HG02840 (cell line): ENCODE measurements around the gene CROCC2.

ENCODE experiments used
- ATAC-seq: cut with Tn5 transposase; IDR thresholded peaks from one replicate; pipeline ENCODE4 v1.9.1; 2021; ENCODE audit warnings: mild to moderate bottlenecking, moderate library complexity, moderate number of reproducible peaks; ENCODE audit not compliant: unreplicated experiment, low FRiP score

Gene CROCC2

DNA sequence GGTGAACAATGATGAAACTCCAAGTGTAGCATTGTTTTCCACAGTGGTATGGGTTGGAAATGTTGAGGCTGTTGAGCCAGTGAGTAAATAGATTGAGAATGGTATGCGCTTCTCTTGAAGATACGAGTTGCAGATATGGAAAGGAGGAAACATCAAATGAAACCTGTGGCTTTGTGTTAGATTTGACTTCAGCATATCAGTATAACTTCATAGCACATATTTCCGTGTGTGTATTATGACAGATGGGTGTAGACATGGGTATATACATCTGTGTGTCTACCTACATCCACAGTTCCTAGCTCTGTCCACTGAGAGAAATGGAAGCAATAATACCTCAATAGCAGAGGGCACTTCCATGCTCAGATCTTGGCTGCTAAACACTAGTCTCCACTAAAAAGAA lies 100.3 kb downstream of the CROCC2 start:
- ATAC-seq, result no peak

DNA sequence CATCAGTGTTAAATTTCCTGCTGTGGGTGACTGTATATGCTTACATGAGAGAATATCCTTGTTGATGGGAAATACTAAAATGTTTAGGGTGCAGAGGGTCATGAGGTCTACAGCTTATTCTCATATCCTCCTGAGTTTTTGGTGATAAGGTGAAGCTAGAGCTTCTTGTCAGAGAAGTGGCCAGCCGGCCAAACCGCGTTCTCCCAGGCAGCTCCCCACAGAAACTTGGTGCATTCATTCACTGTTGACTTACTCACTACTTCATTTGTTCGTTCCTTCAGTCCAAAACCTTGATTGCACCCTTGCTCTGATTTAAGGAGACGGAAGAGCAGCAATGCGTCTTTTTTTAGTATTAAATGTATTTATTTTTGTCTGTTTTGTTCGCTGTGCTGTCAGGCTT lies 101.0 kb downstream of the CROCC2 start:
- ATAC-seq, result no peak

DNA sequence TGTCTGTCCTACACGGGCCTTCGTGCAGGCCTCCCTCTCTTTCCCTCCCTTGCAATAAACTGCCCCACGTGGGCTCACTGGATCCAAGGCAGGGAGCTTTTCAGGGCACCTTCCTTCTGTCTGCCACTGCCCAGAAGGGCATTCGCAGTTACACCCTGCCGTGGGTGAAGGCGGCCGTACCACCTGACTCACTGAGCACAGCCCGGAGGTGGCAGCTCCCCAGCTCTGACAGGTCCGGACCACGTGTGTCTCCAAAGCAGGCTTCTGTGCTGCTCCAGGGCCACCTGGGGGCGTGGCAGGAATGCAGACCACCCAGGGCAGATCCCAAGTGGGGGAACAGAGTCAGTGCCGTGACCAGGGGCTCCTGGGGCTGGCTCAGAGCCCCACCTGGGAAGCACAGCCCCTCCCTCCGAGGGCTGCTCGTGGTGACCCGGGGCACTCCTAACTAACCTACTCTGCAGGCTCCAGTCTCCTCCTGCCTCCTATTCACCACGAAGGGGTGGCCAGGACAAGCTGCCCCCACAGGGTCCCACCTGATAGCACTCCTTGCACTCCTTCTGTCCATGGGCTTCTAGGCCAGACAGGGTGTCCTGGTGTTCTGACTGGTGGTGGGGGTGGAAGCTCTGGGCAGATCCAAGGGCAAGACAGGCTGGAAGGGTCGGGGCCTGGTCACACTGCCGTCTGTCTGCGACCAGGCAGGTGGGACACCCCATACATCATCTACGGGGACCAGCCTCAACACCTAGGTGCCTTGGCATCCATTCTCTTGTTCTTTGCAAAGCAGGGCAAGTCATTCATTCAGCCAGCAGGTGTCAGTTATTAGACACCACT lies 102.0 kb downstream of the CROCC2 start:
- ATAC-seq, result no peak

DNA sequence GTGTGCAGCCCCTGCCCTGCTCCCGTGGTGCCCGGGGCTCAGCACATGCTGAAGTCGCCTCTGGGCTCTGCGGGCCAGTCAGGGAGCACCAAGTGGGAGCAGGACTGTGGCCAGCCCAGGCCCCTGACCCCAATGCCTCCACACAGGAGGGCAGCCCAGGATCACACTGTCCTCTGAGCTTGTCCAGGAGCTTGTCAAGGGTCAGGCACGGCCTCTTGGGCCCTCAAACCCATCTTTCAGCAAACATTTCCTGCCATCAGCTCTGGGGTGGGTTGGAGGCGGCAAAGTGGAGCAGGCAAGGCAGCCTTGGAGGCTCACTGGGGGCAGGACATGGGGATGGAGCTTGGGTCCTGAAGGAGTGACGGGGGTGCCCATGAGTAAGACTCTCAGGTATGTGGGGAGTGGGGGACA lies 102.6 kb downstream of the CROCC2 start:
- ATAC-seq, result no peak

DNA sequence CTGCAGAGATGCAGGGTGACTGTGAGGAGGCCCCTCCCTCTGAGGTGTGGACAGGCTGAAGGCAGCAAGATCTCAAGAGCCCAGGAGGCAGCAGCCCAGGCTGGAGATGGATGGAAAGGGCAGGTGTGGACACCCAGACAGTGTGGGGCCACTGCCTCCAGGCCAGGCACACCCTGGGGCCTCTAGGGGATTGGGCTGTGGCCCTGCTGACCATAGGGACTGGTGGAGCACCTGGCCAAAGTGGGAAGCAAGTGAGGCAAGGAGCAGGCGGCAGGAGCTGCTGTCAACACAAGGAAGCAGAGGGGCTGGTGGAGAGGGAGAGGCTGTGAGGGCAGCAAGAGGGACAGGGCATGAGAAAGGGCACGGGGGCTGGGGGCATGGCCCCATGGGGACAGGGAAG lies 103.1 kb downstream of the CROCC2 start:
- ATAC-seq, result no peak

DNA sequence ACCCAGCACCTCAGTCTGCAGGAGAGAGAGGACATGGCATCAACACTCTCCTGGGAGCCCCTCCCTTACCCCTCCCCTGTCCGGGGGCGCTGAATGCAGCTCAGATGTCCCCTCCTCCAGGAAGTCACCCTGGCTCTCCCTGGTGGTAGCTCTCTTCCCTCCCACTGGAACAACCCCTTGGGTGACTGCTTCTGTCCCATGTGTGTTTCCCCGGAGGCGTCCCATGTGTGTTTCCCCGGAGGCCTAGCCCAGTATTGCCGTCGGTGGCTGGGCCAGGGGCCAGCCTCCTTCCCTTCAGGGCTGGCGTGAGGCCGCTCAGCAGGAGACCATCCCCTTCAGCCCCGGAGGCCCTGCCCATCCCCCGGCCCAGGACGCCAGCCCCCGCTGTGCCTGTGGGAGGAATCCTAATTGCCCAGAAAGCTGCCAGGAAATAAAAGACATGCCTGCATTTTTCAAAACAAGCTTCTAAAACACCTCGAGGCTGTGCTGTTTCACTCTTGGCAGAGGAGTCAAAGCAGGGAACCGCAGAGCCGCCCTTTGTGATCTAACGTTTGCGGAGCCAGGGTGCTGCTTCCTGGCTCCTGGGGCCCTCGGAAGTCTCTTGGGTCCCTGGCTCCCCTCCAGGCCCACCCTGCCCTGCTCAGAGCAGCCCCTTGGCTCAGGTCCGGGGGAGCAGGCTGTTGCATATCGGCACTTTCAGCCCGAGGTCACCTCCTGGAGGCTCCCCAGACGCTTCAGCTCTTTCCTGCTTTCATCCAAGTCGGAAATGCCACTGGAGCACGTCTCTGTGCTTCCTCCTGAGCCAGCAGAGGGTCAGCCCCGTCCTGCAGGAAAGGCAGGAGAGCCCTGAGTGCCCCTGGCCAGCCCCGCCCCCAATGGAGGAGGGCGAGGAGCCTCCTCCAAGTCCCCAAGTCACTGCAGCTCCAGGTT lies 103.7 kb downstream of the CROCC2 start:
- no peak for ATAC-seq

DNA sequence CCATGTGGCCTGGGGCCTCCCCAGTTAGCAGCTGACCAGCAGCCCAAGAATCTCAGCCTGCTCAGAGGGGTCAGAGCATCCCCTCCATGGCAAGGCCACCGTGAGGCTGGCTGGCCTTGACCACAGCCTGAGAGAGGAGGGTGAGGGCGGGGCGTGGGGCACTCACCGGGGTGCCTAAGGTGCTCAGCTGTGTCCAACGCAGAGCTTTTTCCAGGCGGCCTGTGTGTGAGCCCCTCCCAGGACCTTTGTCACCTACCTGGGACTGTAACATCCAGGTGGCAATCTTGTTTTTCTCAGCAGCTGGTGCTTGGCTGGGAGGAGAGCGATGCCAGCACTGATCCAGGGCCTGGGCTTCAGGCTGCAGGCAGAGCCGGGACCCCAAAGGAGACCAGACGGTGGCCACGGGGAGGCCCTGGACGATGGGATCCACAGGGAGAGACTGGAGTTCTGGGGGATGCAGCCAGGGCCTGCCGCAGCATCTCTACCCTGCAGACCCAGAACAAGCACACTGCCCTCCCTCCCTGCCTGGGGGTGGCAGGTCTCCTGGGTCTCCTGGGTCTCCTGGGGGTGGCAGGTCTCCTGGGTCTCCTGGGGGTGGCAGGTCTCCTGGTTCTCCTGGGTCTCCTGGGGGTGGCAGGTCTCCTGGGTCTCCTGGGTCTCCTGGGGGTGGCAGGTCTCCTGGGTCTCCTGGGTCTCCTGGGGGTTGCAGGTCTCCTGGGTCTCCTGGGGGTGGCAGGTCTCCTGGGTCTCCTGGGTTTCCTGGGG lies 104.6 kb downstream of the CROCC2 start:
- ATAC-seq, result no peak

DNA sequence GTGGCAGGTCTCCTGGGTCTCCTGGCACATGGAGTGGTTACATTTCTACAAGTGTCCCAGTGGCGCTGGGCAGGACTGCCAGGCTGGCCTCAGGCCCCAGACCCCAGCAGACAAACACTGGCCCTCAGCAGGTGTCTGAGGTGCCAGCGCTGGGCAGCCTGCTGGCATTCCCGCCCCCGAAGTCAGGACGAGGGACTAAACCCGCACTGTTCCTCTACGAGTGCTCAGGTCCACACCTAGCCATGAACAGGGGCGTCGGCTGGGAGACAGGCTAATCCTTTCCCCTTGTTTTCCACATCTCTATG lies 105.1 kb downstream of the CROCC2 start:
- ATAC-seq, result no peak

DNA sequence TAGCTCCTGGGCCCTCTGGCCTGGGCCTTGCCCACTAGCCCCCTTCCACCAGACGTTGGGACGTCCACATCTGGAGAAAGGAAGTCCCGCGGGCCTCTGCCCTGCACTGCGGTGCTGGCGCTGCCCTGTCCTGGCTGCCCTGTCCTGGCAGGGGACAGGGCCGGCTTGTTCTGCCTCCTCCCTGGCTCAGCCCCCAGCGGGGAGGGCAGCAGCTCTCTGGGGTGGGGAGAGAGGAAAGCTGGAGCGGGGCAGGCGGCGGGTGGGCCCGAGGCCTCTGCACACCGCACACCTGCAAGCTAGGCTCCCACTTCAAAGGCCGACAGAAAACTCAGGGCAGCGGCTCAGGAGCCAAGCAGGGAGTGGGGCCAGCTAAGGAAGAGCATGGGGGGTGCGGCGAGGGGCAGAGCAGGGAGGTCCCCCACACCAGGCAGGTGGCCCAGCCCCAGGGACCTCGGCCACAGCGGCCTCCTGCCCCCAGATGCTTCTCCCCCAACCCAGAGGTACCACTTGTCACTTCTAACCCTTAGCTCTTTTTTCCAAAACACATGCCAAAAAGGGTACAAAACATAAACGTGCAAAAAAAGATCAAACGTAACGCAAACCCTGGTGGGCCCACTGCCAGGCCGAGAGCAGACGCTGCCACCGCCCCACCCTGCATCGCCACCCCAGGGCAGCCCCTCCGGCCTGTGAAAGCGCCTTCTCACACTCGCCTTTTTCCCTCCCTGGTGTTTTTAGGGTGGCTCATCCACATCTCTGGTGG lies 105.8 kb downstream of the CROCC2 start:
- ATAC-seq, result no peak

DNA sequence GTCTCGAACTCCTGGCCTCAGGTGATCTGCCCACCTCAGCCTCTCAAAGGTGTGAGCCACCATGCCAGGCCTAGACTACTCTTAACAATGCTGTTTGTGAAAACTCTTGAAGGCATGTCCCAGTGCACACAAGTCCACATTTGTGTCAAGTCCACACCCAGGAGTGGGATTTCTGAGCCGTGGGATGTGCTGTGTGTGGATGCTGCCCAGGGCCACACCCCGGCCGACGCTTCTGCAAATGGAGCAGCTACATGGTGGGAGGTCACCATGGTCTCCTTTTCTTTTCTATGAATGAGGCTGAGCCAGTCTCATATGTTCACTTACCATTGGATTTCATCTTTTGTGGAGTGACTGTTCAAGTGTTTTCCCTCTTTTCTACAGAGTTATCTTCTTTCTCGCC lies 108.1 kb downstream of the CROCC2 start:
- no peak for ATAC-seq

DNA sequence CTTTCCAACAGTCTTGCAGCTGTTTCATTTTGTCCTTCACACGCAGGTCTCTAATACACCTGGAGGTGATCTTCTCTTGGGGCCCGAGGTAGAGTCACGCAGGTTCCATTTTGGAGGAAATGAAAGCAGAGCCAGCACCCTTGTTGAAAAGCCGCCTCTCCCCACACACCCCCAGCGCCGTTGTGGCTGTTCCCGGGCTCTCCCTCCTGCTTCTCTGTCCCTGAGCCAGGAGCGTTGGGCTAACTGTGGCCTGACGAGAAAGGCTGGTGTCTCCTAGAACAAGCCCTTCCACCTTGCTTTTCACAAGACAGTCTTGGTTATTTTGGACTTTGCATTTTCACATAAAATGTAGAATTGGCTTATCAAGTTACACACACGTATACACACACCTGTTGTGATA lies 108.6 kb downstream of the CROCC2 start:
- no peak for ATAC-seq

DNA sequence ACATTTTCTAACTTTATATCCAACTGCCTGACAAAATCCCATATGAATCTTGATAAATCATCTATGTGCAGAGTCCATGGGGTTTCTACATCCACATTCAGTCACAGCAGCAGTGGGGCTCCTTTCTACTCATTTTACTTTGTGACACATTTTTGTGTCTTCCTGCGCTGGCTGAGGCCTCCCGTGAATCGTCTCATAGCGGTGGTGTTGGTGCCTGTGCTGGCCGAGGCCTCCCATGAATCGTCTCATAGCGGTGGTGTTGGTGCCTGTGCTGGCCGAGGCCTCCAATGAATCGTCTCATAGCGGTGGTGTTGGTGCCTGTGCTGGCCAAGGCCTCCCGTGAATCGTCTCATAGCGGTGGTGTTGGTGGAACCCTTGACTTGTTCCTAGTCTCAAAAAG lies 109.3 kb downstream of the CROCC2 start:
- ATAC-seq, result no peak

DNA sequence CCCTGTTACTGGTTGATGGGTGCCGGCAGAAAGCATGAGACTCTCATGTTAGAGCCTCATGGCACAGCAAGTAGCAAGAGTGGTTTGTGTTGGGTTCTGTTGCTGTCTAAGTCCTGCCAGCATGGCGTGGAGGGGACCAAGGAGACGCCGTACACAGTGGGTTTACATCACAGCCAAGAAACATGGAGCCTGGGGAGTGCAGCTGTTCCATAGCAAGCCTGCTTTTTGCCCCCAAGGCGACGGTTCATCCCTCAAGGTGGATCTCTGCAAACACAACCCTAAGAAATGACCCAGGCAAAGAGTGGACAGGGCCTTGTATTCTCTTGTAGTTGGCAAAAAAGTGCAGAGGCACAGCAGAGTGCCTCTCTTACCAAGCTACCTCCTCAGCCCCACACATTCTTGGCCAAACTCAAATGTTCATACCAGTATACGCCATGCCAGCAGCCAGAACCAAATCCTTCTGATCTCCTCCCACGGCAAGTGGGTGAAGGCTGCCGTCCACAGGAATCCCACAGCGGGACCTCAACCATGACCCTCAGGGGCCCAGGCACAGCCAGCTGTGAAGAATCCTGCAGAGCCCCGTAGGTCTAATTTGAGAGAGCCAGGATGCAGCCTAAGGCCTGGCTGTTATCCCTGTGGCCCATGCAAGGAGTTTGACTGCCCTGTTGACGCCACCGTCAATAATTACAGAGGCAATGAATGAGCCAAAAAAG lies 111.2 kb downstream of the CROCC2 start:
- no peak for ATAC-seq

DNA sequence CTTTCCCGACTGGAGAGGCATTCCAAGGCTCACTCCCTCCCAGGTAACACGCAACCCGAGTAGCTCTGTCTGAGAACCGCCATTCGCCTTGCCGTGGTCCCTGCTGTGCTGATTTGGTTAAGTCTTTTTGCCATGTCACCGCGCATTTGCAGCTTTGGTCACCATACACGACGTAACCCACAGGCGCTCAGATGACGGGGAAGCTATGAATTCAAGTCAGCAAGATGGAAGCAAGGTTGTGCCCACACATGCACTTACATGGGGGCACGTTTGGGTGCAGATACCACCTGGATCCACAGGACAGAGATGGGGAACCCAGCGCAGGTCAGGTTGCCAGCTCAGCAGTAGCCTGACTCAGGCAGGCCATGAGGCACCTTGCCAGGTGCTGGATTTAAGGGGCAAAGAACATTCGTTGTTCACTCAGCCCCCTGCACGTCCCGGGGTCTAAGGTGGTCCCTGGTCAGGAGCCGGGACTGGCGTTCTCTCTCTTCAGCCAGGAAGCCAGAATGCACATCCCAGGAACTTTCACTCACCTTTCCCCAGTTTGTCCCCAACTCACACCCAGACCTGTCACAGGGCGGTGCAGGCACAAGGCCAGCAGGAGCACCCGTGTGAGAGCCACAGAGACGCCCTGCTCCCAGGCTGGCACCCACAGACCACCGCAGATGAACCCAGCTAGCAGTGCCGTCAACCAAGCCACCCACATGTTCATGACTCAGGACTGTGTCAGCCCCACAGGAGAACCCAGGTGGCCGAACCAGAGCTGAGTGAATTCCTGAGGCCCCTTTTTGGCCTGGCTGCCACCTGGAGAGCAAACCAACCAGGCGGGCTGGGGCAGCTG lies 112.1 kb downstream of the CROCC2 start:
- no peak for ATAC-seq

DNA sequence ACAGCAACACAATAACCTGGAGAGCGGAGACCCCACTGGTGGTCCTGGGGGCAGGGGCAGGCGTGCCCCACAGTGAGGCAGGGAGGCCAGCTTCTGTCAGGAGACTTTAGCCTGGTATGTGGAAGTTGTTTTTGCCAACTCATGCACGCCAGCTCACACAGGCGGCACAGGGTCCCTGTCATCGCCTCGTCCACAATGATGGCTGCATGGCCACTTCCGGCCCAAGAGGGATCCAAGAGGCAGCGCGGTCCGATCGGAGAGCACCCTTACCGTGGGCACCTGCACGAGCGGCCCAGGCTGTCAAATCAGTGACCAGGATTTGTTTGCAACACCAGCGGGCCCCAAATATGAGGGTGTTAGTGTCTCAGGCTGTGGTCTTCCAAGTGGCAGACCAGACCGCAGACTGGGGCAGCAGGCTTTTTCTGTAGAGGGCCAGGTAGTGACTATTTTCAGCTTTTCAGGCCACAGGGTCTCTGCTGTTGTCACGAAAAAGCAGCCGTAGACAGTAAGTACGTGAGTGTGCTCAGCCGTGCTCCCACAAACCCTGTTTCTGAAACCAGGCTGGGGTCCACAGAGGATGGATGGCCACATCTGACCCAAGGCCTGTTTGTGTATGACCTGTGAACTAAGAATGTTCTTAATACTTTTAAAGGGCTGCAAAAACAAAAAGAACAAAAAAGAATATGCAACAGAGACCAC lies 113.5 kb downstream of the CROCC2 start:
- ATAC-seq, result no peak

DNA sequence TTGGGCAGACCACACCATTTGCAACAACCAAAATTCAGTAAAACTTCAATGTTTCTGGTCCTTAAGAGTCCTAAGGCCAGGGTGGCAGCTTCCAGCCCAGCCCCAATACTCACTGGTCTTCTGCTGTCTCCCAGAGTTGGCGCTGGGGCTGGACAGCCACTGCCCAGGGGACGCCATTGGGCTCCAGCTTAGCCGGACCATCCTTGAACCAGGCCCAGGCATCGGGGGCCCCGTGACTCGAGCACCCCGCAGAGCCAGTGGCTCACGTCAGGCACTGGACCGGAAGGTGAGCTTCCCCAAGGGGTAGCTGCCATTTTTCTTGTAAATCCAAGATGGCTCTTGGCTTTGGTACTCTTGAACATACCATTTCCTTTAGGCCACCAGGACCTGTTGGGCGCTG lies 114.1 kb downstream of the CROCC2 start:
- no peak for ATAC-seq

DNA sequence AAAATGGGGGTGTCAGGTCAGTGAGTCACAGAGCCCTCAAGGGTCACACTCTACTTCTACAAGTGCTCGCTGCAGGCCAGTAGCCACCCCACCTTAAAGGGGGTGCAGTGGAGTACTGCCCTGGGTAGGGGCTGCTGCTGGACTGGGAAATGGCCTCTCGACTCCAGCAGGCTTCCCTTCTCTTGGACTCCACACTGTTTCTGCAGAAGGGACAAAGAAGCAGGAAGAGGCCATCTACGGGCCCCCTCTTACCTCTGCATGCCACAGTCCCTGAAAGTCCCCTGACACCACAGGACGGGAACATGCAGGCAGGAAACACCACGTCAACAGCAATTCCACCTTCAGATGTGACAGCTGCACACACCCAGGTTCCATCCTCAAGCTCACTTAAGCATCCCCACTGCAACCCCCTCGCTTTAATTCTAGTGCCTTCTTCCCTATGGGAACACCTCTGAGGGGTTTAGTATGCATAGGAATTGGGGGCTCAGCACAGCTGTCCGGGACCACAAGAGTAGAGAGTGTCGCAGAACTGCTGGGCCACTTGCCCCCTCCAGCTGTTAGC lies 114.6 kb downstream of the CROCC2 start:
- ATAC-seq, result no peak

DNA sequence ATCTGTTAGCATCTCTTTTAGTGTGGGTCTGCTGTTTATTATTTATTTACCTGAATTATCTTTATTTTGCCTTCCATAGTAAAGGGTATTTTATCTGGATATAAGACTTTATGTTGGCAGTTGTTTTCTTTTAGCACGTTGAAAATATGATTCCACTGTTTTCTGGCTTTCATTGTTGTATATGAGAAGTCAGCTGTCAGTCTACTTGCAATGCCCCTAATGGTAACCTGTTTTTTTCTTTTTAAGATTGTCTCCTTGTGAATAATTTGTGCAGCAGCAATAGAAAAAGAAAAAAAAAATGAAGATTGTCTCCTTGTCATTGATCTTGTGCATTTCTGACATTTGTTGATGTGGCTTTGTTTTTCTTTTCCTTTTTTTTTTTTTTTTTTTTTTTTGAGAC lies 119.5 kb downstream of the CROCC2 start:
- ATAC-seq, result no peak
